ENCODE measurements around the gene EMC9. TPM values are rescaled to one million over a fixed set of nuclear protein-coding genes. Genes with fewer than 3 reads are reported as not detected.

EMC9 gene
- total RNA-seq, 6 donors from 2014 or later = 8.6 to 13.8 (median 12.0) TPM

DNA sequence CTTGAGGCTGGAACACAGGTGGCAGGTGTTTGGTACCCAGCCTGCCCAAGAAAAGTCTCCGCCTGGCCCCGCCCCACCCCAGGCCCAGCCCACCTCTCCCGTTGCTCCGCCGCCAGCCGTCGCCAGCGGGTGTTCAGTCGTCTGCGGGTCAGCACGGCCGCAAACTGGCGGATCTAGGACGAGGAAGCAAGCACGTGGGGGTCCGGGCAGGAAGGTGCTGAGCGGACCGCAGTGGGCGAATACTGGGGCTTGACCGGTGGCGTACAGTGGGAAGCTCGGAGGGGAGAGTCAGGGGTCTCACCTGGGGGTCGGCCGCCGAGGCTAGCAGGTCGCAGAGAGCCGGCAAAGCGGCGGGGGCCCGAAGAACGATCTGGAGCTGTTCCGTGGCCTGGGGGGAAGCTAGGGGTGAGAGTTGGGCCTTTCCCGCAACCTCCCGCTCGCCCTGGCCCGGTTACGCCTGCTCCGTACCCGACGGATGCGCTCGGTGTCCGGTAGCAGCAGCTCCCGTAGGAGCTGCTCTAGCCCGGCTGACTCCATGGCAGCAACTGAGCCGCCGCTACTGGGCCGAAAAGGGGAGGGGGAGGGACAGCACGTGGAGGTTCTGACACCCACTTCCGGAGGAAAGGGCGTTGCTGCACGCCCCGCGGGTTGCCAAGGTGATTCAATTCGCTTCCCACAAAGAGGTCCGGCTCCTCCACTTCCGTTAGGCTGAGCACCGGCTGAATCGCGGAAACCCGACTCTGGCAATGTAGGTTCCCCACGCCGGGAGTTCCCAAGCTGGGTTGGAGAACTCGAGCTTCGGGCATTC is 47.1 kb upstream of the EMC9 start, which contains the start of gene IPO4:
TSS of gene IPO4 (minus strand) at position 566 of the 808 bp plus-strand sequence. CDS start at position 537, 29 bp downstream.
- Histone ChIP-seq H3K9me3 (no peaks in the 10 kb centered on the region), H3K36me3 (peaks cover 0 to 59% (median 41%) of the 10 kb centered on the region in 4 donors), H3K27me3 (no peaks in the 10 kb centered on the region), H3K4me1 (peaks cover 14 to 24% (median 18%) of the 10 kb centered on the region in 4 donors), H3K27ac (peak within 1 kb of the TSS; percentile 67 to 78 (median 72)), H3K4me3 (peak within 1 kb of the TSS; percentile 65 to 90 (median 78))
- peak; percentile 95 to 97 for ATAC-seq (ENCODE audit: low FRiP score in 2 of 2)
- WGBS, 2 donors = 0% methylated on average over 12 to 57 of the region's 65 CpGs
- TF ChIP-seq EP300 (IDR thresholded peaks at IDR 0.05) (no peak), POLR2A (IDR thresholded peaks at IDR 0.05) (peak in 3 of 4 donors; percentile 24 to 66 (median 66)), POLR2AphosphoS5 (IDR thresholded peaks at IDR 0.05) (peak; percentile 81 to 86)
- DNase-seq = peak; percentile 93 to 97

DNA sequence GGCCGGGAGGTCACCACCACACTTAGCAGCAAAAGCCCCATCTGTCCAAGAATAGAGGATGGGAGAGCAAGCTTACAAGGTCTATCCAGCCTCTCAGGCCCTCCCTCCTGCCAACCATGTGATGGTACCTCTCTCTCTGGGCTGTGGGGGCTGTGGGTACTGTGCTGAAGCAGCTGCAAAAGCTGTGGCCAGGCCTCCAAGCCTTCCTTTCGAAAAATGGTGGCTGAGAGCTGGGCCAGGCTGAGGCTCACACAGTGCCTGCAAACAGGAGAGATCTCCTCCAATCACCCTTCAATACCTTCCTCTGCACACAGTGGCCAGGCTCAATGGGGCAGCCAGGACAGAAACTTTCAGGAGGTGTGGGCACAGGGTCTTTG is 46.1 kb upstream of the EMC9 start:
- H3K27ac ChIP-seq = peak overlapping the region in 2 of 4 donors; percentile 67 to 78
- DNase-seq (no peak), ATAC-seq (ENCODE audit: low FRiP score in 2 of 2) (no peak)
- no peaks in the 10 kb centered on the region for H3K9me3 ChIP-seq
- TF ChIP-seq POLR2AphosphoS5 (IDR thresholded peaks at IDR 0.05) = no peak
- no peak for TF ChIP-seq EP300 (IDR thresholded peaks at IDR 0.05)
- TF ChIP-seq, protein P1, sequence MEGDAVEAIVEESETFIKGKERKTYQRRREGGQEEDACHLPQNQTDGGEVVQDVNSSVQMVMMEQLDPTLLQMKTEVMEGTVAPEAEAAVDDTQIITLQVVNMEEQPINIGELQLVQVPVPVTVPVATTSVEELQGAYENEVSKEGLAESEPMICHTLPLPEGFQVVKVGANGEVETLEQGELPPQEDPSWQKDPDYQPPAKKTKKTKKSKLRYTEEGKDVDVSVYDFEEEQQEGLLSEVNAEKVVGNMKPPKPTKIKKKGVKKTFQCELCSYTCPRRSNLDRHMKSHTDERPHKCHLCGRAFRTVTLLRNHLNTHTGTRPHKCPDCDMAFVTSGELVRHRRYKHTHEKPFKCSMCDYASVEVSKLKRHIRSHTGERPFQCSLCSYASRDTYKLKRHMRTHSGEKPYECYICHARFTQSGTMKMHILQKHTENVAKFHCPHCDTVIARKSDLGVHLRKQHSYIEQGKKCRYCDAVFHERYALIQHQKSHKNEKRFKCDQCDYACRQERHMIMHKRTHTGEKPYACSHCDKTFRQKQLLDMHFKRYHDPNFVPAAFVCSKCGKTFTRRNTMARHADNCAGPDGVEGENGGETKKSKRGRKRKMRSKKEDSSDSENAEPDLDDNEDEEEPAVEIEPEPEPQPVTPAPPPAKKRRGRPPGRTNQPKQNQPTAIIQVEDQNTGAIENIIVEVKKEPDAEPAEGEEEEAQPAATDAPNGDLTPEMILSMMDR (IDR thresholded peaks at IDR 0.05) = no peak
- TF ChIP-seq POLR2A (IDR thresholded peaks at IDR 0.05) = no peak
- 92 to 94% methylated on average over 2 of the region's 2 CpGs for WGBS, 2 donors
- H3K4me1 ChIP-seq = peaks cover 14 to 24% (median 18%) of the 10 kb centered on the region in 4 donors
- no peaks in the 10 kb centered on the region for H3K27me3 ChIP-seq
- peak overlapping the region in 1 of 4 donors; percentile 90 for H3K4me3 ChIP-seq
- peaks cover 0 to 60% (median 43%) of the 10 kb centered on the region in 4 donors for H3K36me3 ChIP-seq

DNA sequence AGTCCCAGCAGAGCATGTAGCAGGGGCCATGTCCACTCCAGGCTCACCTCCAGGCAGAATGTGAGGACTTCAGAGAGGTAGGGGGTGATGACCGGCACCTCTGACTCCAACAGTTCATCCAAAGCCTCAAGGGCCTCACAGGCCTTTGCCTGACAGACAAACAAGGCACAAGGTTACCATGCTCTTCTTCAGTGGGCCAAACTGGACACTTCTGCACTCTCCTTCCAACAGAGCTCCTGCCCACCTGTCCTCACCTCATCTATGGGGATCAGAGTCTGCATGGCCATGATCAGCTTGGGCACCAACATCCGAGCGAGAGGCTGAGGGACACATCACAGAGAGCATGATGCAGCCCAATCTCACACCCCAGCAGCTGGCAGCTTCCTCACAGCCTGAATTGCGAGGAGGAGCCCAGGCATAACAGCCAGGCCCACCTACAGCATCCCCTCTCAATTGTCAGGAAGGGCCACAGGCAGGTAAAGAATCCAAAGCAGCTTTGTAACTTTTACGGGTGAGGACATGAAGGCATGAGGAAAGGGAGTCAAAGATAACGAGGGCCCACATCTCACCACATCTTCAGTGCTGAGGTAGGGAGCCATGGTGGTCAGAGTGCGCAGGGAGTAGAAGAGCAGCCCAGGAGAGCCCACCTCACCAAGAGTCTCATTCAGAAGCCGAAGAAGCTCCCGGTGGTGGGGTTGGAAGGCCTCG is 45.6 kb upstream of the EMC9 start:
- ATAC-seq (ENCODE audit: low FRiP score in 2 of 2) (no peak), DNase-seq (no peak)
- TF ChIP-seq POLR2A (IDR thresholded peaks at IDR 0.05) = no peak
- Histone ChIP-seq H3K36me3 (peaks cover 0 to 60% (median 44%) of the 10 kb centered on the region in 4 donors), H3K4me1 (peaks cover 14 to 24% (median 18%) of the 10 kb centered on the region in 4 donors), H3K27ac (no peak overlapping the region), H3K27me3 (no peaks in the 10 kb centered on the region), H3K4me3 (no peak overlapping the region), H3K9me3 (no peaks in the 10 kb centered on the region)
- WGBS, 2 donors = 92 to 93% methylated on average over 8 to 10 of the region's 10 CpGs

DNA sequence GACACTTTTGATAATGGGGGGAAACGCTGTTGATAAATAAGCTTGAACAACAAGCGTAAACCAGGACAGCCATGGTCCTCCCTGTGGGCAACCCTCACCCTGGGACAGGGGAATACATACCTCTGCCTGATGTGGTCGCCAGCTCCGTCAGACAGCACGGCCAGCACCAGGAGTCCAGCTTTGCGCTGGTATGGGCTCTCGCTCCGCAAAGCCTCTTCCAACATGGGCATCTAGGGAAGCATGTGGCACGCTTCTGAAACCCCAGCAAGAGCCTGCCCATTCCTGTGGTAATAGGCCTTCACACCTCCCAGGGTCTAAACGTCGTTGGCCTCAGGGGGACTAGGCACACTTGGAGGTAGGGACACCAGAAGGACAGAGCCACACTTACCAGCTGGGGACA is 44.4 kb upstream of the EMC9 start:
- WGBS, 2 donors = 89 to 97% methylated on average over 4 to 11 of the region's 11 CpGs
- no peak overlapping the region for H3K4me3 ChIP-seq
- DNase-seq = no peak
- no peaks in the 10 kb centered on the region for H3K27me3 ChIP-seq
- no peaks in the 10 kb centered on the region for H3K9me3 ChIP-seq
- ATAC-seq (ENCODE audit: low FRiP score in 2 of 2) = no peak
- TF ChIP-seq EP300 (IDR thresholded peaks at IDR 0.05) = no peak
- TF ChIP-seq, protein P1 (IDR thresholded peaks at IDR 0.05) = no peak
- TF ChIP-seq POLR2A (IDR thresholded peaks at IDR 0.05) = no peak
- no peak for TF ChIP-seq POLR2AphosphoS5 (IDR thresholded peaks at IDR 0.05)
- peaks cover 14 to 24% (median 18%) of the 10 kb centered on the region in 4 donors for H3K4me1 ChIP-seq
- peaks cover 5 to 65% (median 55%) of the 10 kb centered on the region in 4 donors for H3K36me3 ChIP-seq
- H3K27ac ChIP-seq = no peak overlapping the region

DNA sequence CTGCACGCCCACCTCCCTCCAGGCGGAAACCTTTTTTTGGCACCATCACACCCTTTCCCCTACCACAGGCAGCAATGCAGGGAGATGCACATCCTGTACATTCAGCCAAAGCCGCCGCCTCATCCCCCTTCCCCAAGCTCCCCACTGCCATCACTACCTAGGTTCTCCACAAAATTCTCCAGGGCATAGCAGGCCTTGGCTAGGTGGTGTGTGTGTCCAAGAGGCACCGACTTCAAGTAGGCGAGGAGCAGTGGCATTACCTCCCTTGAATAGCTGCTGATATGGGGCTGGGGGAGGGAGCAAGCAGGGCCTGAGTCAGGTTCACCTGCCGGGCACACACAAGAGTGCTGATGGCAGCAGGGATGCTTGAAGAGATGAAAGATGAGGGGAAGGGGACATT is 43.6 kb upstream of the EMC9 start:
- no peak overlapping the region for H3K4me3 ChIP-seq
- TF ChIP-seq POLR2A (IDR thresholded peaks at IDR 0.05) = no peak
- H3K27me3 ChIP-seq = no peaks in the 10 kb centered on the region
- peaks cover 8 to 72% (median 62%) of the 10 kb centered on the region in 4 donors for H3K36me3 ChIP-seq
- WGBS, 2 donors = 92 to 95% methylated on average over 7 of the region's 7 CpGs
- H3K4me1 ChIP-seq = peaks cover 14 to 24% (median 18%) of the 10 kb centered on the region in 4 donors
- H3K9me3 ChIP-seq = no peaks in the 10 kb centered on the region
- DNase-seq (no peak), ATAC-seq (ENCODE audit: low FRiP score in 2 of 2) (no peak)
- no peak overlapping the region for H3K27ac ChIP-seq

Measured in upper lobe of left lung (tissue), 6 donors.